ENCODE measurements around the gene FOXP1. TPM values are rescaled to one million over a fixed set of nuclear protein-coding genes. Genes with fewer than 3 reads are reported as not detected.

The FOXP1 gene
- polyA plus RNA-seq, 1 donor from 2014 or later = 5.6 TPM

DNA sequence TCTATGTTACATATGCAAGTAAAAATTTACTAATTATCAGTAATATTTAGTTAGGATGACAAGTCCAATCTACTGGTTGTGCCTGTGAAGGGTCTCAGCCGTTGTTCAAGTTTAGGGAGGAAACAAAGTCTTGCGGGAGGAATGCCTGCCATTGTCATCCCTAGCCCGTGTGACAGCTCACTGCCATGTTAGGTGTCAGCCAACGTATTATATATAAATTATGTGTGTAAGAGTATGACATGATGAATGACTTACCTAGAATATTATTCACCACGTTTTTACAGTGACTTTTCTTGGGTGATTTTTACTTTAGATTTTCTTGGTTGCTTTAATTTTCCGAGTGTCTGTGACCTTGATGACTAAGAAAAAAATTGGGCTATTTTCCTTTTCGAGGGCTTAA is 656.7 kb downstream of the FOXP1 start:
- Histone ChIP-seq H3K27me3 (ENCODE audit: insufficient read depth, low read depth, low read length) (no peaks in the 10 kb centered on the region), H3K9me3 (ENCODE audit: low read length) (no peaks in the 10 kb centered on the region), H3K4me2 (ENCODE audit: low read length) (no peak overlapping the region), H3K36me3 (ENCODE audit: insufficient read depth, low read length) (no peaks in the 10 kb centered on the region), H3F3A (ENCODE audit: insufficient read depth, low read length, poor library complexity, severe bottlenecking) (no peaks in the 10 kb centered on the region), H3K27ac (ENCODE audit: low read length) (peak overlapping the region; percentile 13), H3K9me2 (ENCODE audit: insufficient read depth, low read length) (no peaks in the 10 kb centered on the region), H3K4me3 (ENCODE audit: low read length) (no peak overlapping the region), H3K79me2 (replicated peaks; ENCODE audit: insufficient read depth, low read length) (no peaks in the 10 kb centered on the region), H2AFZ (ENCODE audit: low read depth, low read length) (no peak overlapping the region), H4K20me1 (ENCODE audit: insufficient read depth) (no peaks in the 10 kb centered on the region), H3K9ac (ENCODE audit: low read length) (no peak overlapping the region)
- TF ChIP-seq EP300 (conservative IDR thresholded peaks at IDR 0.05; ENCODE audit: poor library complexity, severe bottlenecking) (peak; percentile 74), SMC3 (conservative IDR thresholded peaks at IDR 0.05; ENCODE audit: poor library complexity) (no peak)

GRCh38 chr3:70919661-70920060 is 663.9 kb downstream of the FOXP1 start:
- Histone ChIP-seq H3K4me2 (ENCODE audit: low read length) (no peak overlapping the region), H2AFZ (ENCODE audit: low read depth, low read length) (no peak overlapping the region), H4K20me1 (ENCODE audit: insufficient read depth) (no peaks in the 10 kb centered on the region), H3K36me3 (ENCODE audit: insufficient read depth, low read length) (no peaks in the 10 kb centered on the region), H3K9me3 (ENCODE audit: low read length) (no peaks in the 10 kb centered on the region), H3K9me2 (ENCODE audit: insufficient read depth, low read length) (no peaks in the 10 kb centered on the region), H3K27ac (ENCODE audit: low read length) (no peak overlapping the region), H3K9ac (ENCODE audit: low read length) (no peak overlapping the region), H3K4me3 (ENCODE audit: low read length) (no peak overlapping the region), H3K79me2 (replicated peaks; ENCODE audit: insufficient read depth, low read length) (no peaks in the 10 kb centered on the region), H3F3A (ENCODE audit: insufficient read depth, low read length, poor library complexity, severe bottlenecking) (no peaks in the 10 kb centered on the region), H3K27me3 (ENCODE audit: insufficient read depth, low read depth, low read length) (no peaks in the 10 kb centered on the region)
- TF ChIP-seq, protein P1, sequence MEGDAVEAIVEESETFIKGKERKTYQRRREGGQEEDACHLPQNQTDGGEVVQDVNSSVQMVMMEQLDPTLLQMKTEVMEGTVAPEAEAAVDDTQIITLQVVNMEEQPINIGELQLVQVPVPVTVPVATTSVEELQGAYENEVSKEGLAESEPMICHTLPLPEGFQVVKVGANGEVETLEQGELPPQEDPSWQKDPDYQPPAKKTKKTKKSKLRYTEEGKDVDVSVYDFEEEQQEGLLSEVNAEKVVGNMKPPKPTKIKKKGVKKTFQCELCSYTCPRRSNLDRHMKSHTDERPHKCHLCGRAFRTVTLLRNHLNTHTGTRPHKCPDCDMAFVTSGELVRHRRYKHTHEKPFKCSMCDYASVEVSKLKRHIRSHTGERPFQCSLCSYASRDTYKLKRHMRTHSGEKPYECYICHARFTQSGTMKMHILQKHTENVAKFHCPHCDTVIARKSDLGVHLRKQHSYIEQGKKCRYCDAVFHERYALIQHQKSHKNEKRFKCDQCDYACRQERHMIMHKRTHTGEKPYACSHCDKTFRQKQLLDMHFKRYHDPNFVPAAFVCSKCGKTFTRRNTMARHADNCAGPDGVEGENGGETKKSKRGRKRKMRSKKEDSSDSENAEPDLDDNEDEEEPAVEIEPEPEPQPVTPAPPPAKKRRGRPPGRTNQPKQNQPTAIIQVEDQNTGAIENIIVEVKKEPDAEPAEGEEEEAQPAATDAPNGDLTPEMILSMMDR (IDR thresholded peaks at IDR 0.05; ENCODE audit: poor library complexity, severe bottlenecking) = no peak
- TF ChIP-seq MXI1 (conservative IDR thresholded peaks at IDR 0.05; ENCODE audit: poor library complexity, severe bottlenecking) (no peak), SMC3 (conservative IDR thresholded peaks at IDR 0.05; ENCODE audit: poor library complexity) (no peak), EZH2 (IDR thresholded peaks at IDR 0.05; ENCODE audit: borderline replicate concordance, insufficient read depth, low read length, poor library complexity, severe bottlenecking) (no peak), RAD21 (conservative IDR thresholded peaks at IDR 0.05) (no peak), POLR2AphosphoS5 (IDR thresholded peaks at IDR 0.05) (no peak), EP300 (conservative IDR thresholded peaks at IDR 0.05; ENCODE audit: poor library complexity, severe bottlenecking) (no peak), TAF1 (IDR thresholded peaks at IDR 0.05; ENCODE audit: low read depth) (no peak)
- TF ChIP-seq, protein P2, sequence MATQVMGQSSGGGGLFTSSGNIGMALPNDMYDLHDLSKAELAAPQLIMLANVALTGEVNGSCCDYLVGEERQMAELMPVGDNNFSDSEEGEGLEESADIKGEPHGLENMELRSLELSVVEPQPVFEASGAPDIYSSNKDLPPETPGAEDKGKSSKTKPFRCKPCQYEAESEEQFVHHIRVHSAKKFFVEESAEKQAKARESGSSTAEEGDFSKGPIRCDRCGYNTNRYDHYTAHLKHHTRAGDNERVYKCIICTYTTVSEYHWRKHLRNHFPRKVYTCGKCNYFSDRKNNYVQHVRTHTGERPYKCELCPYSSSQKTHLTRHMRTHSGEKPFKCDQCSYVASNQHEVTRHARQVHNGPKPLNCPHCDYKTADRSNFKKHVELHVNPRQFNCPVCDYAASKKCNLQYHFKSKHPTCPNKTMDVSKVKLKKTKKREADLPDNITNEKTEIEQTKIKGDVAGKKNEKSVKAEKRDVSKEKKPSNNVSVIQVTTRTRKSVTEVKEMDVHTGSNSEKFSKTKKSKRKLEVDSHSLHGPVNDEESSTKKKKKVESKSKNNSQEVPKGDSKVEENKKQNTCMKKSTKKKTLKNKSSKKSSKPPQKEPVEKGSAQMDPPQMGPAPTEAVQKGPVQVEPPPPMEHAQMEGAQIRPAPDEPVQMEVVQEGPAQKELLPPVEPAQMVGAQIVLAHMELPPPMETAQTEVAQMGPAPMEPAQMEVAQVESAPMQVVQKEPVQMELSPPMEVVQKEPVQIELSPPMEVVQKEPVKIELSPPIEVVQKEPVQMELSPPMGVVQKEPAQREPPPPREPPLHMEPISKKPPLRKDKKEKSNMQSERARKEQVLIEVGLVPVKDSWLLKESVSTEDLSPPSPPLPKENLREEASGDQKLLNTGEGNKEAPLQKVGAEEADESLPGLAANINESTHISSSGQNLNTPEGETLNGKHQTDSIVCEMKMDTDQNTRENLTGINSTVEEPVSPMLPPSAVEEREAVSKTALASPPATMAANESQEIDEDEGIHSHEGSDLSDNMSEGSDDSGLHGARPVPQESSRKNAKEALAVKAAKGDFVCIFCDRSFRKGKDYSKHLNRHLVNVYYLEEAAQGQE (IDR thresholded peaks at IDR 0.05; ENCODE audit: borderline replicate concordance) = no peak

GRCh38 chr3:70919091-70919490 is 664.4 kb downstream of the FOXP1 start:
- H3K4me2 ChIP-seq (ENCODE audit: low read length) = no peak overlapping the region
- H3K9me2 ChIP-seq (ENCODE audit: insufficient read depth, low read length) = no peaks in the 10 kb centered on the region
- H3K4me3 ChIP-seq (ENCODE audit: low read length) = no peak overlapping the region
- TF ChIP-seq, protein P2 (IDR thresholded peaks at IDR 0.05; ENCODE audit: borderline replicate concordance) = no peak
- TF ChIP-seq EZH2 (IDR thresholded peaks at IDR 0.05; ENCODE audit: borderline replicate concordance, insufficient read depth, low read length, poor library complexity, severe bottlenecking) (no peak), RAD21 (conservative IDR thresholded peaks at IDR 0.05) (no peak), EP300 (conservative IDR thresholded peaks at IDR 0.05; ENCODE audit: poor library complexity, severe bottlenecking) (no peak), POLR2AphosphoS5 (IDR thresholded peaks at IDR 0.05) (no peak), SMC3 (conservative IDR thresholded peaks at IDR 0.05; ENCODE audit: poor library complexity) (no peak), MXI1 (conservative IDR thresholded peaks at IDR 0.05; ENCODE audit: poor library complexity, severe bottlenecking) (no peak), TAF1 (IDR thresholded peaks at IDR 0.05; ENCODE audit: low read depth) (no peak)
- TF ChIP-seq, protein P1 (IDR thresholded peaks at IDR 0.05; ENCODE audit: poor library complexity, severe bottlenecking) = no peak
- no peak overlapping the region for H2AFZ ChIP-seq (ENCODE audit: low read depth, low read length)
- no peaks in the 10 kb centered on the region for H3K27me3 ChIP-seq (ENCODE audit: insufficient read depth, low read depth, low read length)
- H3K36me3 ChIP-seq (ENCODE audit: insufficient read depth, low read length) = no peaks in the 10 kb centered on the region
- no peaks in the 10 kb centered on the region for H3F3A ChIP-seq (ENCODE audit: insufficient read depth, low read length, poor library complexity, severe bottlenecking)
- H4K20me1 ChIP-seq (ENCODE audit: insufficient read depth) = no peaks in the 10 kb centered on the region
- no peaks in the 10 kb centered on the region for H3K9me3 ChIP-seq (ENCODE audit: low read length)
- H3K9ac ChIP-seq (ENCODE audit: low read length) = no peak overlapping the region
- no peak overlapping the region for H3K27ac ChIP-seq (ENCODE audit: low read length)
- H3K79me2 ChIP-seq (replicated peaks; ENCODE audit: insufficient read depth, low read length) = no peaks in the 10 kb centered on the region
